HepG2 (cell line): Measurements from ENCODE around the gene HACD2.

Experiments
- EZH2 ChIP-seq: conservative IDR thresholded peaks from 2 replicates; pipeline ENCODE4 v1.6.1; 2012; ENCODE audit warnings: mild to moderate bottlenecking, low read depth, low read length, moderate library complexity
- HDAC6 ChIP-seq: fragments of 200-600 bp; sonication (generic); IDR thresholded peaks from 2 replicates; pipeline ENCODE4 v1.7.0; 2017; ENCODE audit warnings: mild to moderate bottlenecking, antibody characterized with exemption, low read length, low read depth
- JUND ChIP-seq: sonication (generic); formaldehyde crosslinking; IDR thresholded peaks from 2 replicates; pipeline ENCODE4 v1.8.0; 2022; ENCODE audit warnings: mild to moderate bottlenecking, missing genetic modification reagents
- MTA1 ChIP-seq: sonication (generic); formaldehyde crosslinking; IDR thresholded peaks from 2 replicates; pipeline ENCODE4 v1.4.0; 2020; ENCODE audit warnings: missing genetic modification reagents, mild to moderate bottlenecking, borderline replicate concordance
- PAWR ChIP-seq: sonication (generic); formaldehyde crosslinking; IDR thresholded peaks from 2 replicates; pipeline ENCODE4 v1.4.0; 2020; ENCODE audit warnings: missing genetic modification reagents, mild to moderate bottlenecking, borderline replicate concordance
- POLR2A ChIP-seq, 2 experiments: IDR thresholded peaks; 2 replicates each; pipeline ENCODE4 v1.6.1; 2011; ENCODE audit warnings: low read depth in 2 of 2, low read length in 2 of 2, mild to moderate bottlenecking in 1 of 2, moderate library complexity in 1 of 2; ENCODE audit not compliant: insufficient read depth in 1 of 2
- RFX5 ChIP-seq: IDR thresholded peaks from 2 replicates; pipeline ENCODE4 v1.6.1; 2011; ENCODE audit warnings: low read depth, low read length, improper control_type of control experiment
- SNAPC5 ChIP-seq: sonication (generic); formaldehyde crosslinking; IDR thresholded peaks from 2 replicates; pipeline ENCODE4 v1.8.1; 2023; ENCODE audit warnings: mild to moderate bottlenecking, missing genetic modification reagents, borderline replicate concordance
- WIZ ChIP-seq: sonication (generic); formaldehyde crosslinking; IDR thresholded peaks from 2 replicates; pipeline ENCODE4 v1.5.1; 2020; ENCODE audit warnings: mild to moderate bottlenecking, missing genetic modification reagents
- ZBTB7B ChIP-seq: sonication (generic); formaldehyde crosslinking; IDR thresholded peaks from 2 replicates; pipeline ENCODE4 v1.4.0; 2020; ENCODE audit warnings: missing genetic modification reagents
- TF ChIP-seq, protein P1 (sequence below): sonication (generic); formaldehyde crosslinking; IDR thresholded peaks from 2 replicates; pipeline ENCODE4 v1.5.0; 2020; ENCODE audit warnings: mild to moderate bottlenecking, missing genetic modification reagents, moderate library complexity

- TF ChIP-seq JUND (no peak), RFX5 (no peak), POLR2A (IDR thresholded peaks at IDR 0.05; ENCODE audit: insufficient read depth in 1 of 2, low read depth in 2 of 2, low read length in 2 of 2) (peak; percentile 49 to 65; a peak in 3 of 4 replicates), SNAPC5 (CRISPR knock-in tag) (no peak), ZBTB7B (CRISPR knock-in tag) (no peak), PAWR (no peak), HDAC6 (no peak), MTA1 (CRISPR knock-in tag) (no peak), WIZ (CRISPR knock-in tag) (no peak), EZH2 (no peak)
- TF ChIP-seq, protein P1, sequence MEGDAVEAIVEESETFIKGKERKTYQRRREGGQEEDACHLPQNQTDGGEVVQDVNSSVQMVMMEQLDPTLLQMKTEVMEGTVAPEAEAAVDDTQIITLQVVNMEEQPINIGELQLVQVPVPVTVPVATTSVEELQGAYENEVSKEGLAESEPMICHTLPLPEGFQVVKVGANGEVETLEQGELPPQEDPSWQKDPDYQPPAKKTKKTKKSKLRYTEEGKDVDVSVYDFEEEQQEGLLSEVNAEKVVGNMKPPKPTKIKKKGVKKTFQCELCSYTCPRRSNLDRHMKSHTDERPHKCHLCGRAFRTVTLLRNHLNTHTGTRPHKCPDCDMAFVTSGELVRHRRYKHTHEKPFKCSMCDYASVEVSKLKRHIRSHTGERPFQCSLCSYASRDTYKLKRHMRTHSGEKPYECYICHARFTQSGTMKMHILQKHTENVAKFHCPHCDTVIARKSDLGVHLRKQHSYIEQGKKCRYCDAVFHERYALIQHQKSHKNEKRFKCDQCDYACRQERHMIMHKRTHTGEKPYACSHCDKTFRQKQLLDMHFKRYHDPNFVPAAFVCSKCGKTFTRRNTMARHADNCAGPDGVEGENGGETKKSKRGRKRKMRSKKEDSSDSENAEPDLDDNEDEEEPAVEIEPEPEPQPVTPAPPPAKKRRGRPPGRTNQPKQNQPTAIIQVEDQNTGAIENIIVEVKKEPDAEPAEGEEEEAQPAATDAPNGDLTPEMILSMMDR (CRISPR knock-in tag), result no peak
Measured at GRCh38 chr3:123586131-123586530, 1.3 kb upstream of the HACD2 start.
